Epithelial cell of esophagus (primary cell): ENCODE data around the gene SRSF9.

Source experiments
- DNase-seq: peaks from one replicate; pipeline ENCODE4 v3.0.0; 2010; ENCODE audit warnings: low read depth
- H3K4me3 ChIP-seq: 2 replicates; pipeline ENCODE4 v1.5.1; 2011; ENCODE audit warnings: mild to moderate bottlenecking, low read length, control low read depth
- CTCF ChIP-seq: IDR thresholded peaks from 2 replicates; pipeline ENCODE4 v1.5.1; 2011; ENCODE audit warnings: low read depth, mild to moderate bottlenecking, low read length, control low read depth, inconsistent platforms; ENCODE audit not compliant: insufficient read depth; ENCODE audit errors: missing control alignments

SRSF9 gene

GRCh38 chr12:120465756-120466155 is 3.8 kb downstream of the SRSF9 start:
- DNase-seq: no peak
- no peak for TF ChIP-seq CTCF

GRCh38 chr12:120463712-120464111 is 5.8 kb downstream of the SRSF9 start:
- TF ChIP-seq CTCF: no peak
- no peak overlapping the region for H3K4me3 ChIP-seq
- DNase-seq: no peak

More at GRCh38 chr12:120465756-120466155, 3.8 kb downstream of the SRSF9 start:
- no peak overlapping the region for H3K4me3 ChIP-seq

GRCh38 chr12:120462099-120462640 is 7.4 kb downstream of the SRSF9 start:
- TF ChIP-seq CTCF: no peak
- no peak overlapping the region for H3K4me3 ChIP-seq
- no peak for DNase-seq

- no peak for TF ChIP-seq CTCF
- no peak for DNase-seq
- no peak overlapping the region for H3K4me3 ChIP-seq
Measured at GRCh38 chr12:120460157-120460556, 9.4 kb downstream of the SRSF9 start.

GRCh38 chr12:120457133-120457532 is 12.4 kb downstream of the SRSF9 start:
- DNase-seq: no peak
- peak; percentile 33 for TF ChIP-seq CTCF
- H3K4me3 ChIP-seq: no peak overlapping the region

- TF ChIP-seq CTCF: no peak
Measured at GRCh38 chr12:120455302-120455701, 14.2 kb downstream of the SRSF9 start.

GRCh38 chr12:120453977-120454376 is 15.6 kb downstream of the SRSF9 start:
- TF ChIP-seq CTCF: peak; percentile 80
- DNase-seq: peak; percentile 52

More at GRCh38 chr12:120455302-120455701, 14.2 kb downstream of the SRSF9 start:
- H3K4me3 ChIP-seq: no peak overlapping the region
- DNase-seq: no peak

More at GRCh38 chr12:120453977-120454376, 15.6 kb downstream of the SRSF9 start:
- no peak overlapping the region for H3K4me3 ChIP-seq
